Measurements from ENCODE around the gene METTL2B.
"Not testable (repeated sequence)": the region's sequence is repeated elsewhere in the genome, so short reads cannot be mapped to it uniquely, and the experiment has no call there.

DNA sequence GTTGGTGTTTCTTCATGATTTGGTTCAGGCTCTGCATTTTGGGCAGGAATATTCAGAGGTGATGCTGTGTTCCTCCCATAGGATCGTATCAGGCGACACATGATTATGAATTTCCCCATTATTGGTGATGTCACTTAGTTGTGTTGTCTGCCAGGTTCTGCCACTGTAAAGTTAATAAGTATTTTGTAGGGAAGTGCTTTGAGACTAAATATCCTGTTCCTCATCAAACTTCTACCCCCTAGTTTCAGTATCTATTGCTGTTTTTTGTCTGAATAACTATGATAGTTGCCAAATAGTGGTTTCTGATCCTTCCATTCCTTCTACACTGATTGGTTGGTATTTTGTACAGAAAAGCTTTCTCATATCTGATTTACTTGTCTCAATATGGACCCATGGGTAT is 28.9 kb downstream of the METTL2B start:
- TF ChIP-seq, protein P1, sequence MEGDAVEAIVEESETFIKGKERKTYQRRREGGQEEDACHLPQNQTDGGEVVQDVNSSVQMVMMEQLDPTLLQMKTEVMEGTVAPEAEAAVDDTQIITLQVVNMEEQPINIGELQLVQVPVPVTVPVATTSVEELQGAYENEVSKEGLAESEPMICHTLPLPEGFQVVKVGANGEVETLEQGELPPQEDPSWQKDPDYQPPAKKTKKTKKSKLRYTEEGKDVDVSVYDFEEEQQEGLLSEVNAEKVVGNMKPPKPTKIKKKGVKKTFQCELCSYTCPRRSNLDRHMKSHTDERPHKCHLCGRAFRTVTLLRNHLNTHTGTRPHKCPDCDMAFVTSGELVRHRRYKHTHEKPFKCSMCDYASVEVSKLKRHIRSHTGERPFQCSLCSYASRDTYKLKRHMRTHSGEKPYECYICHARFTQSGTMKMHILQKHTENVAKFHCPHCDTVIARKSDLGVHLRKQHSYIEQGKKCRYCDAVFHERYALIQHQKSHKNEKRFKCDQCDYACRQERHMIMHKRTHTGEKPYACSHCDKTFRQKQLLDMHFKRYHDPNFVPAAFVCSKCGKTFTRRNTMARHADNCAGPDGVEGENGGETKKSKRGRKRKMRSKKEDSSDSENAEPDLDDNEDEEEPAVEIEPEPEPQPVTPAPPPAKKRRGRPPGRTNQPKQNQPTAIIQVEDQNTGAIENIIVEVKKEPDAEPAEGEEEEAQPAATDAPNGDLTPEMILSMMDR (IDR thresholded peaks at IDR 0.05), result not testable (repeated sequence)
- not testable (repeated sequence) for TF ChIP-seq POLR2A (IDR thresholded peaks at IDR 0.05)

Data from ovary (tissue), 3 donors.